Lung (tissue), 12 donors: ENCODE data around the gene COL5A2. TPM values are rescaled to one million over a fixed set of nuclear protein-coding genes. Genes with fewer than 3 reads are reported as not detected.

Experiments
- ATAC-seq: fragments of 200-7000 bp; cut with Tn5 transposase; one replicate; pipeline ENCODE4 v1.9.1; 2020; ENCODE audit warnings: moderate number of reproducible peaks; ENCODE audit not compliant: insufficient read depth, low FRiP score
- DNase-seq, 3 donors: peaks; one replicate each; pipeline ENCODE4 v3.0.0-alpha.2; 2013 to 2017
- H3K27ac ChIP-seq, 2 donors: one replicate each; pipeline ENCODE4 v1.5.1; 2013; ENCODE audit warnings: mild to moderate bottlenecking in 2 of 2, moderate library complexity in 2 of 2, control low read depth in 1 of 2, inconsistent platforms in 1 of 2, low read depth in 1 of 2, low read length in 1 of 2
- H3K27me3 ChIP-seq, 3 donors: one replicate each; pipeline ENCODE4 v1.5.1; 2013; ENCODE audit warnings: low read length in 2 of 3; ENCODE audit not compliant: control insufficient read depth in 3 of 3, insufficient read depth in 3 of 3
- H3K36me3 ChIP-seq, 4 donors: one replicate each; pipeline ENCODE4 v1.5.1; 2013; ENCODE audit warnings: low read length in 4 of 4, mild to moderate bottlenecking in 1 of 4, moderate library complexity in 1 of 4; ENCODE audit not compliant: control insufficient read depth in 4 of 4, insufficient read depth in 4 of 4
- H3K4me1 ChIP-seq, 5 donors: one replicate each; pipeline ENCODE4 v1.5.1; 2013; ENCODE audit warnings: low read length in 5 of 5, mild to moderate bottlenecking in 2 of 5, moderate library complexity in 1 of 5; ENCODE audit not compliant: control insufficient read depth in 5 of 5, insufficient read depth in 5 of 5
- H3K4me3 ChIP-seq: one replicate; pipeline ENCODE4 v1.5.1; 2013; ENCODE audit warnings: mild to moderate bottlenecking, control low read depth, moderate library complexity
- H3K9ac ChIP-seq, 2 donors: one replicate each; pipeline ENCODE4 v1.5.1; 2013; ENCODE audit warnings: low read length in 2 of 2, control low read depth in 1 of 2; ENCODE audit not compliant: insufficient read depth in 1 of 2
- H3K9me3 ChIP-seq, 4 donors: one replicate each; pipeline ENCODE4 v1.5.1; 2013; ENCODE audit warnings: low read length in 3 of 4, mild to moderate bottlenecking in 1 of 4, moderate library complexity in 1 of 4; ENCODE audit not compliant: control insufficient read depth in 4 of 4, insufficient read depth in 3 of 4
- WGBS, 2 donors: extraction: QIAGEN DNeasy Blood & Tissue Kit; methylation state at CpG; one replicate each; pipeline ENCODE4 v1.1.7; 2013; 5-methylcytosine and 5-hydroxymethylcytosine counted together
- polyA plus RNA-seq, 2 donors: library from polyadenylated mRNA; stranded (reverse); fragments of 200-250 nt; gene quantifications; one replicate each; pipeline ENCODE4 v1.2.1, GENCODE V29; 2013
- total RNA-seq, 2 donors: library from RNA; depleted of rRNA in 1 of 2; stranded (reverse); fragments of >200 nt in 1 of 2; gene quantifications; one replicate each; pipeline ENCODE4 v1.2.1, GENCODE V29; 2014 to 2021
- TF ChIP-seq, protein P1 (sequence below): IDR thresholded peaks from 2 replicates; pipeline ENCODE4 v1.5.1; 2012; ENCODE audit warnings: mild to moderate bottlenecking; ENCODE audit errors: control extremely low read depth, extremely low read depth
- donor health status: control.
- donor health status: control.
- donor health status: Bipolar disorder and iron deficiency.
- donor health status: healthy.
- donor health status: DM: yes; HTN: yes; CAD: no.

The COL5A2 gene
- total and polyA plus RNA-seq, 4 donors = 9.9 to 209 (median 48.8) TPM

GRCh38 chr2:189086250-189086649 lies 93.3 kb downstream of the COL5A2 start:
- Histone ChIP-seq H3K27me3 (no peaks in the 10 kb centered on the region), H3K9me3 (no peaks in the 10 kb centered on the region), H3K4me3 (no peak overlapping the region), H3K4me1 (peaks cover 0 to 52% (median 0%) of the 10 kb centered on the region in 5 donors), H3K36me3 (peaks cover 0 to 18% (median 4%) of the 10 kb centered on the region in 4 donors), H3K27ac (no peak overlapping the region), H3K9ac (no peak overlapping the region)
- ATAC-seq (no peak), DNase-seq (peak in 1 of 3 donors; percentile 42)
- TF ChIP-seq, protein P1, sequence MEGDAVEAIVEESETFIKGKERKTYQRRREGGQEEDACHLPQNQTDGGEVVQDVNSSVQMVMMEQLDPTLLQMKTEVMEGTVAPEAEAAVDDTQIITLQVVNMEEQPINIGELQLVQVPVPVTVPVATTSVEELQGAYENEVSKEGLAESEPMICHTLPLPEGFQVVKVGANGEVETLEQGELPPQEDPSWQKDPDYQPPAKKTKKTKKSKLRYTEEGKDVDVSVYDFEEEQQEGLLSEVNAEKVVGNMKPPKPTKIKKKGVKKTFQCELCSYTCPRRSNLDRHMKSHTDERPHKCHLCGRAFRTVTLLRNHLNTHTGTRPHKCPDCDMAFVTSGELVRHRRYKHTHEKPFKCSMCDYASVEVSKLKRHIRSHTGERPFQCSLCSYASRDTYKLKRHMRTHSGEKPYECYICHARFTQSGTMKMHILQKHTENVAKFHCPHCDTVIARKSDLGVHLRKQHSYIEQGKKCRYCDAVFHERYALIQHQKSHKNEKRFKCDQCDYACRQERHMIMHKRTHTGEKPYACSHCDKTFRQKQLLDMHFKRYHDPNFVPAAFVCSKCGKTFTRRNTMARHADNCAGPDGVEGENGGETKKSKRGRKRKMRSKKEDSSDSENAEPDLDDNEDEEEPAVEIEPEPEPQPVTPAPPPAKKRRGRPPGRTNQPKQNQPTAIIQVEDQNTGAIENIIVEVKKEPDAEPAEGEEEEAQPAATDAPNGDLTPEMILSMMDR = no peak
- 58 to 81% methylated on average over 2 of the region's 2 CpGs for WGBS, 2 donors

- Histone ChIP-seq H3K4me1 (peaks cover 0 to 57% (median 0%) of the 10 kb centered on the region in 5 donors), H3K27ac (no peak overlapping the region), H3K9ac (no peak overlapping the region), H3K36me3 (peaks cover 0 to 15% (median 5%) of the 10 kb centered on the region in 4 donors), H3K4me3 (no peak overlapping the region), H3K9me3 (no peaks in the 10 kb centered on the region), H3K27me3 (no peaks in the 10 kb centered on the region)
- 83 to 87% methylated on average over 3 of the region's 3 CpGs for WGBS, 2 donors
- peak in 2 of 3 donors; percentile 23 to 29 for DNase-seq
- no peak for ATAC-seq
- TF ChIP-seq, protein P1 = no peak
These were observed 96.0 kb downstream of the COL5A2 start for GRCh38 chr2:189083606-189084005.

GRCh38 chr2:189083106-189083505 lies 96.5 kb downstream of the COL5A2 start:
- Histone ChIP-seq H3K9ac (no peak overlapping the region), H3K27me3 (no peaks in the 10 kb centered on the region), H3K9me3 (no peaks in the 10 kb centered on the region), H3K36me3 (peaks cover 0 to 19% (median 5%) of the 10 kb centered on the region in 4 donors), H3K4me1 (peaks cover 0 to 55% (median 0%) of the 10 kb centered on the region in 5 donors), H3K4me3 (no peak overlapping the region), H3K27ac (no peak overlapping the region)
- no peak for ATAC-seq
- 61 to 79% methylated on average over 2 of the region's 2 CpGs for WGBS, 2 donors
- peak in 1 of 3 donors; percentile 41 for DNase-seq
- TF ChIP-seq, protein P1 = no peak
